GM21515 (cell line): ENCODE measurements around the gene LRRC1.
"Not testable (repeated sequence)": the region's sequence is repeated elsewhere in the genome, so short reads cannot be mapped to it uniquely, and the experiment has no call there.

Source experiments
- ATAC-seq: cut with Tn5 transposase; IDR thresholded peaks from one replicate; pipeline ENCODE4 v1.9.1; 2021; ENCODE audit not compliant: unreplicated experiment

LRRC1 gene

GRCh38 chr6:53792016-53792415 lies 2.8 kb upstream of the LRRC1 start:
- no peak for ATAC-seq

- no peak for ATAC-seq
Measured at GRCh38 chr6:53792973-53793317, 1.9 kb upstream of the LRRC1 start.

DNA sequence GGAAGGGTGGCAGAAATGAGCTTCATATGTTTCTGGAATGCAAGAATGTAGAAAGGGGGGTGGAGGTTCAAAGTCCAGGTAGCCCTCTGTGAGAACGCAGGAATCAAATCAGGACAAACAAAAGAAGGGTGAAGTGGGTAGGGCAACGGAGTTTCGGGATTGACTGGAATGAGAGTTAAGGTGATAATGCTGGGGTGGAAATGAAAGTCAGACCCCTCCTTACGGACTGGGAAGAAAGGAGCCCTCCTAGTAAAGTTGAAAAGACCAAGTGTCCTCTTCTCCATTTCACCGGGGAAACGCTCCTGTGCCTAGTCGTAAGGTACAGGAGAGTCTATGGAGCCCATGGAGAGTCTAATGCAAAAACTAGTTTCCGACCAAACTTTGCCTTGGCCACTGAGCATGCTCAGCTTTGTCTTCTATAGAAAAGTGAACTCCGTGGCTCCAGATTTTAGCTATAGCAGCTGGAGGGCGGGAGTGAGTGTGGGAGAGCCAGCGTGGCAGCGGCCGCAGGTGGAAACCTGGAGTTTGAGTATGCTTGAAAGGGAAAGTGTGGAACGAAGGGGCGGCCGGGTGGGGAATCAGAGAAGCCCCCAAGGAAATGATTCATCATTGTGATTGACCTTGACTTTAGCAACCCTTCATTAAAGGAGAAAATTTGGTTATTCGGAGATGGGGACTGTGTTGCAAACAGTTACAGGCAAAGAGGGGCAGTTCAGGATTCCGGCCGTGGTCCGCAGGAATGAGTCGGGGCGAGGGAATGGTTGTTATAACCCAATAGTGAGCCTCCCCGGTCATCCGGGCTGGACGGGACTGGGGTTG lies 1.3 kb upstream of the LRRC1 start:
- ATAC-seq, result peak; percentile 29

- peak; percentile 42 for ATAC-seq
Measured at GRCh38 chr6:53794137-53794719, 577 bp upstream of the LRRC1 start.

DNA sequence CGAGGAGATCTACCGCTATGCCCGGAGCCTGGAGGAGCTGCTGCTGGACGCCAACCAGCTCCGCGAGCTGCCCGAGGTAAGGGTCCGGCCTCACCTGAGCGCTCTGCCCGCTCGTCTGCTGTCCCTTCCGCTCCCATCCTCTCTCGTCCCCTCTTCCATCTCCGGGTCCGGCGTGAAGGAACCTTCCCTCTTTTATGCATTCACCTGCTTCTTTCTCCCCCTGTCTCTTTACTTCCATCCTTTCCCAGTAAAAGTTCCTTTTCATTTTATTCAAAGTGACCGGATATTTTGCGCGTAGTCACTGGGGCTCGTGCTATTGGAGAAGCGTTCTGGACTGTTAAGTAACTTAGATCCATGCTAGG lies 516 bp downstream of the LRRC1 start:
- ATAC-seq, result no peak

DNA sequence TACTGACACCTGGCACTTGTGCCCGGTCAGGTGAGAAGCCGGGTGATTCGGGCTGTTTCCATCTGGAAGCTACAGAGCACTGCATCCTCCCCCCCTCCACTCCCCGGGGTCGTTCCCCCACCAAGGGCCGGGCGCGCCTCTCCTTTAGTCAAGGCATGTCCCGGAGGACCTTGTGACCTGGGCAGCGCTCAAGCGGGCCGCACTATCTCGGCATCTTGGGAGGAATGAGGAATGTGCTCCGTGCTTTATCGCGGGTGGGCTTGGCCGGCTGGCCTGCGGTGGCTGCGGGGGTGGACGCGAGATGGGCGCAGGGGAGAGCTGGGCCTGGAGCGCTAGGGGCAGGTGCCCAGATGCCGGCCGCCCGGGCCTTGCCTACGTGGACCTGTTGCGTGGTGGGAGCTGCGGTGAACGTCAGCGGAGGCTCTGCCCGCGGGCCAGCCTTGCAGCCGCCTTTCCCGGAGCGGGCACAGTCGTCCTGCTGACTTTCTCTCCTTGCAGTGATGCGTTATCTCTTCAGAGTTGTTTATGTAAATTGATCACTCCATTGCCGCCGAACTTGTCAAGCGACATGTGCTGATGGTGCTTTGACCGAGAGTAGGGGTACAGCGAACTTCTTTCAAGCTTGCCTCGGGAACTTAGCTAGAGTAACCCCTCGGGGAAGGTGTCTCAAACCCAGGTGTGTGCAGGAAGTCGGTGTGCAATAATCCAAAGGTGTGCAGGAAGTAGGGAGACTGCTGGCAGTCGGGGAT lies 1.1 kb downstream of the LRRC1 start:
- ATAC-seq, result no peak

GRCh38 chr6:53796451-53796780 lies 1.6 kb downstream of the LRRC1 start:
- ATAC-seq, result no peak

- no peak for ATAC-seq
Measured at GRCh38 chr6:53796791-53797190, 2.0 kb downstream of the LRRC1 start.

DNA sequence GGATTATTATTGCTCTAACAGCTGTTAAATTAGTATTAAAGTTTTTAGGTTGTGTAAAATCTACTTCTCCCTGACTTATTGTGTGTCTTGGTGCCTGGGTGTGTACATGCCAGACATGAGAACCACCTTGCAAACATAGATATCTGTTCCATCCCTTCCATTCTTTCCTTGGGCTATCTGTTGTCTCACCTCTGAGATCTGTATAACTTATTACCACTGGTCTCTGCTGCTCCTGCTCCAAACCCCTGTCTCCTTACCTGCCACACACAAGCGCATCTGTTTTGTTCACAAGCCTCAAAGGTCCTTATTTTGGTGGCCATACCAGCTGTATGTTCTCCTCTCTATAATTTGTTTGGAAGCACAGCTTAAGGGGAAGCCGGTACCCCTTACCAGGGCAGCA lies 2.5 kb downstream of the LRRC1 start:
- ATAC-seq, result no peak

- ATAC-seq, result no peak
Measured at GRCh38 chr6:53799340-53799739, 4.5 kb downstream of the LRRC1 start.

- no peak for ATAC-seq
Measured at GRCh38 chr6:53801022-53801421, 6.2 kb downstream of the LRRC1 start.

- ATAC-seq, result no peak
Measured at GRCh38 chr6:53802582-53802981, 7.8 kb downstream of the LRRC1 start.

DNA sequence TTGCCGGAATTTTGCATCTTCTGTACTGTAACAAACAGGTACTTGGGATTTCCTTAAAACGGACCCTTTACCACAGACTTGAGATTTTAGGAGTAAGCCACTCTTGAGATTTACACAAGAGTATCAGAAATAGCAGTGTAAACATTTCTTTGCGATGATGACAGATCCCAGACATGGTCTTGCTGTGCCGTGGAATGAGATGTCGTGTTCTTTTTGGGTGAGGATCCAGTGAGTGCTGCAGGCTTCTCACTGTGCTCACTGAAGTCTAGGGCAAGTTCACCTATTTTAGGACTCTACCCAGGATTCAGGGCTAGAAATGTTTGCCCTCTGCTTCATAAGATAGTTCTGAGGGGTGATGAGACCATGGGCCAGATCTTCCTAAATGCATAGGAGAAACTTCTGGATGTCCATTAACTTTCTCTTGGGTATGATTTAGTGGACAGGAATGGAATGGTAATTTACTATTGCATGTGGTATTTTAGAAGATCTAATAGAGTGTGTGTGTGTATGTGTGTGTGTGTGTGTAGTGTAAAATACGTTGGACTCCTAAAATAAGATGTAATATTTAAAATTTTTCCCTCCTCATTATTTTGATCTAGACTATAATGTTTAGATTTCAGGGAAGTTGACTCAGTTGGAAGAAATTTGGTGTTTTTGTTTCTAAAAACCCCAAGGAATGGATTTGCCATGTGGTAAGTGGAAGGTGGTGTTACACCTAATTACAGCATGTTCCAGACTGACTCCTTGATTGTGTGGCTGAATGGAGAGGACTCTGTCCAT lies 8.5 kb downstream of the LRRC1 start:
- ATAC-seq, result no peak

GRCh38 chr6:53805016-53805415 lies 10.2 kb downstream of the LRRC1 start:
- ATAC-seq, result no peak

- ATAC-seq, result no peak
Measured at GRCh38 chr6:53805725-53806124, 10.9 kb downstream of the LRRC1 start.

- ATAC-seq, result not testable (repeated sequence)
Measured at GRCh38 chr6:53807606-53808005, 12.8 kb downstream of the LRRC1 start.

GRCh38 chr6:53808302-53808881 lies 13.6 kb downstream of the LRRC1 start:
- no peak for ATAC-seq

GRCh38 chr6:53809691-53810090 lies 14.9 kb downstream of the LRRC1 start:
- ATAC-seq, result no peak

DNA sequence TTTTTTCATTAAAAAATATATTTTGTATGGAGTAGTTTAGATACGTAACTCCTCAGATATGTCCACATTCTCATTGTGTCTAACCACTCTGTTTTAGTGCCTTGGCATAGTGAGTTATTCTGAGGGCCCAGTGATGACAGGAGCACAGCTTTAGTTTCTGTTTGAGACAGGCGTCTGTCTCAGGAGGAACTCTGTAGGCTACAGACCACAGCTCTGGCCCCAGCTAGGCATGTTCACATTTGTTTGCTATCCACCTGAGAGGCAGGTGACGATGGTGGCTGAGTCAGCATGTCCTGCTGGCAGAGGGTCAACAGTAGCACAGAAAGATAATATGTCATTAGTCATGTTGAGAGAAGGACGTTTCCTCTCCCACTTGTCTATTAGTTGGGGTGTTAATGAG lies 16.3 kb downstream of the LRRC1 start:
- peak; percentile 86 for ATAC-seq

- ATAC-seq, result no peak
Measured at GRCh38 chr6:53811746-53812145, 16.9 kb downstream of the LRRC1 start.

DNA sequence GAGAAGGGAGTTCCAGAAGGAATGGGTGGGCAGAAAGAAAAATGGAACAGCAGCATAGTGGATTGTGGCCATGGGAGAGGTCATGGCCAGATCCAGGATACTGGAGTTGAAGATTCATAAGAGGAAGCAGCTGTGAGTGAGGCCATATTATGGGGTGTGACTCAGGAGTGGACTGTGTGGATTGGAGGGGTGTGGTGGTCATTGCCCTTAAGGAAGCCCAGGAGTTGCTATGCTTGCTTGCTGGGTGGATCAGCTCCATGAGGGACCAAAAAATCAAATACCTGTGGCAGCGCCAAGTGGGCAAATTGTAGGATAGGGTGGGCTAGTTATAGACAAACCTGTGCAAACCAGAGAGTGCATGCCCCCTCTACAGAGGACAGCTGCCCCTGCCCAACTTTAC lies 18.3 kb downstream of the LRRC1 start:
- no peak for ATAC-seq
